NCI-H2107 treated with DMSO at 0.1 percent for 48 hours (cell line): Measurements from ENCODE around the gene CLK2.
"Not testable (repeated sequence)": the region's sequence is repeated elsewhere in the genome, so short reads cannot be mapped to it uniquely, and the experiment has no call there.

ENCODE experiments used
- DNase-seq: peaks from one replicate; lab custom pipeline; 2025; ENCODE audit not compliant: unreplicated experiment; lab: John Stamatoyannopoulos, UW

The CLK2 gene

GRCh38 chr1:155297384-155297783 is 24.1 kb upstream of the CLK2 start:
- no peak for DNase-seq

DNA sequence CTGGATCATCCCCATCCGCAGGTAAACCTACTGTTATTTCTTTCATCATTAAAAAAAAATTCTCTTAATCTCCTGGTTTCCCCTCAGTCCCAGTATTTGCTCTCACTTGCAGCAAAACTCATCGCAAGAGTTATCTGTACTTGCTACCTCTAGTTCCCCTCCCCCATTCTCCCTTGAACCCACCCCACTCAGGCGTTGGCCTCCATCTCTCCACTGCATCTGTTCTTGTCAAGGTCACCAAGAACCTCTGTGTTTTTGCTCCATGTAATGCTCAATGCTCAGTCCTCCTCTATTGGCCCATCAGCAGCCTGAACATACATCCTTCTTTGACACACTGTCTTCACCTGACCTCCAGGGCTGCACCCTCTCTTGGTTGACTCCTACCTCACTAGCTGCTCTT is 23.4 kb upstream of the CLK2 start:
- DNase-seq, result no peak

- DNase-seq, result no peak
These were observed 22.6 kb upstream of the CLK2 start for GRCh38 chr1:155295942-155296267.

GRCh38 chr1:155295183-155295941 is 22.1 kb upstream of the CLK2 start:
- DNase-seq, result no peak

DNA sequence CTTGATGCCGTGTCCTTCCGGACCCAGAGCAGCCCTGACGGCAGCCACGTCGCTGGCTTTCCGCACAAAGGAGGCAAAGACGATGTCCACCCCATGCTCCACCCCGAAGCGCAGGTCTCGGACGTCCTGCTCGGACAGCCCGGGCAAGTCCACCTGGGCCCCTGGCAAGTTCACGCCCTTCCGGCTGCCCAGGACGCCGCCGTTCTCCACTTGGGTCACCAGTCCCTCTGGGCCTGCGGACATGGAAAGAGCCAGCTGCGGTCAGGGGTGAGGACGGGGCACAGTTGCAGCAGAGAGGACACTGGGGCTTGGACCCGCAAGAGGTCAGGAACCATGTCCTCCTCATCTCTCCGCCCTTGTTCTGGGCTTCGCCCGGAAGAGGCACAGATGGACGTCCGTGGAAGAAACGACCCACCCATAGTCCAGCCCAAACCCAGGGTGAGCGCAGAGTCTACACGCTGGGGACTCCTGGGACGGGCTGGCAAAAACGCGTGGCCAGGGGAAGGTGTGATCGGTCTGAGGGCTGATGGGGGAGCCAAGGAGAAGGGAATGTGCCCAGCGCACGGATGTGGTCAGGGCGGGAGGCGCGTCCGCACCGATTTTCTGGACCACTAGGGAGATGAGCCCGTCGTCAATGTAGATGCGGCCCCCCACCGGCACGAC is 21.3 kb upstream of the CLK2 start:
- no peak for DNase-seq

GRCh38 chr1:155293086-155293749 is 19.9 kb upstream of the CLK2 start:
- DNase-seq, result no peak

- not testable (repeated sequence) for DNase-seq
These were observed 17.7 kb upstream of the CLK2 start for GRCh38 chr1:155291006-155291405.

DNA sequence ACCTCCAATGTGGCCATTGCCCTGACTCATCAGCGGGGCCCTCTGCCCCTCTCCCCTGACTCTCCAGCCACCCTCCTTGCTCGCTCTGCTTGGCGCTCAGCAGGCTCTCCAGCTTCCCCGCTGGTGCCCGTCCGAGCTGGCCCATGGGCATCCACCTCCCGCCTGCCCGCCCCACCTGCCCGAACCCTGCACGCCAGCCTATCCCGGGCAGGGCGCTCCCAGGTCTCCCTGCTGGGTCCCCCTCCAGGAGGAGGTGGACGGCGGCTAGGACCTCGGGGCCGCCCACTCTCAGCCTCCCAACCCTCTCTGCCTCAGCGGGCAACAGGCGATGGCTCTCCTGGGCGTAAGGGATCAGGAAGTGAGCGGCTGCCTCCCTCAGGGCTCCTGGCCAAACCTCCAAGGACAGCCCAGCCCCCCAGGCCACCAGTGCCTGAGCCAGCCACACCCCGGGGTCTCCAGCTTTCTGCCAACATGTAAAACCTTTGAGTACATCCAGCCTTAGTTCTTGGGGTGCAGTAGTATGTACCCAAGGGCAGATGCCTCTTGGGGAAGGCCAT is 14.8 kb upstream of the CLK2 start:
- no peak for DNase-seq

DNA sequence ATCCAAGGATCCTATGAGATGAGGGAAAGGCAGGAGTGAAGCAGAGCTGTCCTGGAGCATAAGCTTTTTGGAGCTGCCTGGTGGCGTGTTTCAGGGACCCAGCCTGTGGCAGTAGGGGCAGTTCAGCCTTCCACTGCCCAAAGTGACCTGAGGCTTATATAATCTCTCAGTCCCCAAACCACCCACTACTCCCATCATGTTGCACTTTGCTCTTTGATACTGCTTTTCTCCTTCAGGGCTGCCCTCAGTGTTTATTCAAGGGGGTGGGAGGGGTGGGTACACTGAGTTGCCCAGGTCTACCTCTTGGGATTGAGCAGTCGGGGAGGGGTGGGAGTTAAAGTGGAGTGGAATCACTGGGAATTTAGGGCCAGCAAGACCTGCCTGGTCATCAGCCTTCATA is 13.2 kb upstream of the CLK2 start:
- no peak for DNase-seq

DNA sequence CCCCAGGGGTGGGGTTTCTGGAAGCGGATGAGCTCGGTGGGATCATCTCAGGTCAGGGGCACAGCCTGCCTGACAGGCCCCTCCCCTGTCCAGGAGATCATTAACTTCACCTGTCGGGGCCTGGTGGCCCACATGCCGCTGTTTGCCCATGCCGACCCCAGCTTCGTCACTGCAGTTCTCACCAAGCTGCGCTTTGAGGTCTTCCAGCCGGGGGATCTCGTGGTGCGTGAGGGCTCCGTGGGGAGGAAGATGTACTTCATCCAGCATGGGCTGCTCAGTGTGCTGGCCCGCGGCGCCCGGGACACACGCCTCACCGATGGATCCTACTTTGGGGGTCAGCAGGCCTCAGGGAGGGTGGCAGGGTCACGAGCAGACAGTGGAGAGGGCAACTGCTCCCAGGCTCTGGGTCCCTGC is 12.3 kb upstream of the CLK2 start:
- DNase-seq, result no peak

DNA sequence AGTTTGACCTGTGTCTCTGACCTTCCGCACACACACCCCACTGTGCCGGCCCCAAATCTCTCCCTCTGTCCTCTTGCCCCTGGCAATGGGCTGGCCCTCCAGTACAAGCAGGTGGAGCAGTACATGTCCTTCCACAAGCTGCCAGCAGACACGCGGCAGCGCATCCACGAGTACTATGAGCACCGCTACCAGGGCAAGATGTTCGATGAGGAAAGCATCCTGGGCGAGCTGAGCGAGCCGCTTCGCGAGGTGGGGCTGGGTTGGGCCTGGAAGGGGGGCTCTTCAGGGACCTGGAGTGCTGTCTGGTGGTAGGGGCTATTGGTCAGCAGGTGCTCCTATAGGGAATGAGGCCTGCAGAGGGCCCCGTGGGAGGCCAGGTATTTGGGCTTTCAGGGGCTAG is 11.8 kb upstream of the CLK2 start:
- no peak for DNase-seq

DNA sequence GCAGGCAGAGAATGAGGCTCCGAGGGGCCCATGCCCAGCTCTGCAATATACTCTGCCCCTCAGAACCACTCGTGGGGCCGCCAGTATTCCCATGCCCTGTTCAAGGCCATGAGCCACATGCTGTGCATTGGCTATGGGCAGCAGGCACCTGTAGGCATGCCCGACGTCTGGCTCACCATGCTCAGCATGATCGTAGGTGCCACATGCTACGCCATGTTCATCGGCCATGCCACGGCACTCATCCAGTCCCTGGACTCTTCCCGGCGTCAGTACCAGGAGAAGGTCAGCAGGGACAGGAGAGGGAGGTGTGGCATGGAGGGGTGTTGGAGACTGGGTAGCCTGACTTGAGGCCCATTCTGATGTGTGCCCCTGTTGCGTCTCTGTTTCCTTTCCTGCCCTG is 11.2 kb upstream of the CLK2 start:
- DNase-seq, result no peak

- DNase-seq, result no peak
These were observed 9.3 kb upstream of the CLK2 start for GRCh38 chr1:155282488-155283091.

DNA sequence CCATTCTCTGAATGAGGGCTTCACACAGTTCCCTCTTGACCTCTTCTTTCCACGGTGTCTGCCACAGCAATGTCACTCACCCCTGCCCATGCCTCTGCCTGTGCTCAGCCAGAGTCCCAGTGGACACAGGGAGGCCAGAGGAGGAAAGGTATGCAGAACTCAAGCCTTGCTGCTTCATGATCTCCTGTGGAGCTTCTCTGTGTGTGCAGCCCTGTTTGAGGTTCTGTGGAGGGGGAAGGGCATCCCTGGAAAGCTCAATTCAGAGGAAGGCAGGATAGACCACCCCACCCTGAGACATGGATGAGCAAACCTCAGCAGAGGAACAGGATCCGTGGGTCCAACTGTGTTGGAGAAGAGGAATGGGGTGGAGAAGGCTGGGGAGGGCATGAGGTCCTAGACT is 6.0 kb upstream of the CLK2 start:
- no peak for DNase-seq

- DNase-seq, result no peak
These were observed 5.4 kb upstream of the CLK2 start for GRCh38 chr1:155278689-155279160.

GRCh38 chr1:155277902-155278688 is 4.8 kb upstream of the CLK2 start:
- DNase-seq, result peak; percentile 90

DNA sequence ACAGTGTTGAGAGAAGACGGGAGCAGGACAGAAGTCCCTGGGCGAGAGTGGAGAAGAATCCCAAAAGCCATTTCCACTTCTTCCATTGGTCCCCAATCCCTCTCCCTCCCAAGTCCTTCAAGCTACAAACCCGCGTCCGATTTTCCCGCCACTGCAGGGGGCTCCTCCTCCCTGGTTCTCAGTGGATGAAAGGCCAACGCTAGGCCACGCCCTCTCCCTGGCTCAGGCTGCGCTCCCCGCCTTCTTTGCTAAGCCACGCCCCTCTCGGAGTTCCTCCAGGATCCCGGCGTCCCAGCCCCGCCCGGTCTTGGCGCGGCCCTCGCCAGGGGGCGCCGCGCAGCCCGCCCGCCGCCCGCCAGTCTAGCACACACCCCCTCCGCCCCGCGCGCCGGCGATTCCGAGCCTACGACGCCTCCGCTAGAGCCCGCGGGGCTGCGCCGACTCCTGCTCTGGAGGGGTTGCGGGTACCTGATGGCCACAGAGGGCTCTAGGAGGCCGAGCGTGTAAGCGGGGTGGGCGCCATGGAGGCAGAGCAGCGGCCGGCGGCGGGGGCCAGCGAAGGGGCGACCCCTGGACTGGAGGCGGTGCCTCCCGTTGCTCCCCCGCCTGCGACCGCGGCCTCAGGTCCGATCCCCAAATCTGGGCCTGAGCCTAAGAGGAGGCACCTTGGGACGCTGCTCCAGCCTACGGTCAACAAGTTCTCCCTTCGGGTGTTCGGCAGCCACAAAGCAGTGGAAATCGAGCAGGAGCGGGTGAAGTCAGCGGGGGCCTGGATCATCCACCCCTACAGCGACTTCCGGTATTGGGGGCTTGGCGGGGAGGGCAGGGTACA is 4.0 kb upstream of the CLK2 start, which contains the start of gene HCN3:
TSS of gene HCN3 (plus strand) at position 394 of the 832 bp plus-strand sequence. CDS start at position 522, 128 bp downstream.
- DNase-seq, result peak; percentile 97

- DNase-seq, result no peak
These were observed 600 bp downstream of the CLK2 start for GRCh38 chr1:155272466-155273342.

GRCh38 chr1:155269381-155269780 is 3.9 kb downstream of the CLK2 start:
- DNase-seq, result no peak
